HepG2 (cell line): ENCODE results near the gene SPHK1. TPM values are rescaled to one million over a fixed set of nuclear protein-coding genes. Genes with fewer than 3 reads are reported as not detected.

Source experiments
- AGO1 ChIP-seq: fragments of 200-400 bp; formaldehyde crosslinking; IDR thresholded peaks from 2 replicates; pipeline ENCODE4 v1.6.1; 2017; ENCODE audit warnings: mild to moderate bottlenecking, low read depth, low read length, moderate library complexity; ENCODE audit not compliant: poor library complexity, severe bottlenecking
- CAMTA2 ChIP-seq: sonication (generic); formaldehyde crosslinking; IDR thresholded peaks from 2 replicates; pipeline ENCODE4 v1.4.0; 2020; ENCODE audit warnings: mild to moderate bottlenecking, missing genetic modification reagents, borderline replicate concordance
- ELF3 ChIP-seq: IDR thresholded peaks from 2 replicates; pipeline ENCODE4 v1.6.1; 2016; ENCODE audit warnings: missing genetic modification reagents, missing compliant biosample characterization
- HNRNPH1 ChIP-seq: fragments of 200-400 bp; formaldehyde crosslinking; optimal IDR thresholded peaks from 2 replicates; pipeline ENCODE3; 2017; ENCODE audit warnings: mild to moderate bottlenecking, low read depth, low read length
- HNRNPK ChIP-seq: fragments of 200-400 bp; formaldehyde crosslinking; IDR thresholded peaks from 2 replicates; pipeline ENCODE4 v1.6.1; 2018; ENCODE audit warnings: low read length, low read depth, moderate library complexity, mild to moderate bottlenecking; ENCODE audit not compliant: poor library complexity, severe bottlenecking
- ISX ChIP-seq: sonication (generic); formaldehyde crosslinking; conservative IDR thresholded peaks from 2 replicates; pipeline ENCODE4 v1.5.0; 2020; ENCODE audit warnings: missing genetic modification reagents
- KAT8 ChIP-seq: IDR thresholded peaks from 2 replicates; pipeline ENCODE4 v1.6.1; 2016; ENCODE audit warnings: missing genetic modification reagents, missing compliant biosample characterization
- KLF12 ChIP-seq: sonication (generic); formaldehyde crosslinking; IDR thresholded peaks from 2 replicates; pipeline ENCODE4 v1.4.0; 2020; ENCODE audit warnings: missing genetic modification reagents, borderline replicate concordance
- KMT2B ChIP-seq: IDR thresholded peaks from 2 replicates; pipeline ENCODE4 v1.6.1; 2016; ENCODE audit warnings: missing genetic modification reagents, missing compliant biosample characterization
- NFE2L1 ChIP-seq: sonication (generic); formaldehyde crosslinking; IDR thresholded peaks from 2 replicates; pipeline ENCODE4 v1.4.0; 2020; ENCODE audit warnings: missing genetic modification reagents, mild to moderate bottlenecking, borderline replicate concordance
- SRY ChIP-seq: sonication (generic); formaldehyde crosslinking; IDR thresholded peaks from 2 replicates; pipeline ENCODE4 v1.8.0; 2022; ENCODE audit warnings: mild to moderate bottlenecking, missing genetic modification reagents
- ZNF33B ChIP-seq: sonication (generic); formaldehyde crosslinking; IDR thresholded peaks from 2 replicates; pipeline ENCODE4 v1.5.1; 2020; ENCODE audit warnings: mild to moderate bottlenecking, missing genetic modification reagents
- ZNF547 ChIP-seq: sonication (generic); formaldehyde crosslinking; IDR thresholded peaks from 2 replicates; pipeline ENCODE4 v1.5.1; 2020; ENCODE audit warnings: mild to moderate bottlenecking, missing genetic modification reagents
- ZNF552 ChIP-seq: sonication (generic); formaldehyde crosslinking; IDR thresholded peaks from 2 replicates; pipeline ENCODE4 v1.9.0; 2022; ENCODE audit warnings: missing genetic modification reagents, mild to moderate bottlenecking, borderline replicate concordance
- ZNF672 ChIP-seq: sonication (generic); formaldehyde crosslinking; IDR thresholded peaks from 2 replicates; pipeline ENCODE4 v1.8.1; 2022; ENCODE audit warnings: missing genetic modification reagents
- ZNF747 ChIP-seq: sonication (generic); formaldehyde crosslinking; IDR thresholded peaks from 2 replicates; pipeline ENCODE4 v1.8.1; 2023; ENCODE audit warnings: missing genetic modification reagents, mild to moderate bottlenecking, borderline replicate concordance
- polyA plus RNA-seq, 8 experiments: library from polyadenylated mRNA; depleted of rRNA in 3 of 8; stranded (reverse) in 7 of 8; unstranded in 1 of 8; fragments of >200 nt; fragmentation: Illumina TruSeq in 4 of 8; extraction: Trizol in 4 of 8; gene quantifications; 2 replicates each; pipeline versions ENCODE4 v1.2.1 to v1.2.3, GENCODE V29; 2011 to 2016; ENCODE audit warnings: low read depth in 4 of 8, missing spikeins in 1 of 8, mixed read lengths in 1 of 8; ENCODE audit not compliant: insufficient read depth in 1 of 8
- total RNA-seq, 5 experiments: library from RNA; depleted of rRNA; stranded (reverse); fragments of >200 nt; fragmentation: Illumina TruSeq; extraction: Trizol; gene quantifications; 2 replicates each; pipeline ENCODE4 v1.2.3, GENCODE V29; 2016; ENCODE audit warnings: low read depth in 1 of 5
- TF ChIP-seq, protein P1 (sequence below): sonication (generic); formaldehyde crosslinking; conservative IDR thresholded peaks from 2 replicates; pipeline ENCODE4 v1.8.1; 2023; ENCODE audit warnings: missing genetic modification reagents
- TF ChIP-seq, protein P2 (sequence below): sonication (generic); formaldehyde crosslinking; IDR thresholded peaks from 2 replicates; pipeline ENCODE4 v1.5.0; 2020; ENCODE audit warnings: missing genetic modification reagents
- TF ChIP-seq, protein P3 (sequence below): IDR thresholded peaks from 2 replicates; pipeline ENCODE4 v1.6.1; 2012; ENCODE audit warnings: low read depth, low read length, improper control_type of control experiment
- TF ChIP-seq, protein P4 (sequence below): sonication (generic); formaldehyde crosslinking; IDR thresholded peaks from 2 replicates; pipeline ENCODE4; 2020; ENCODE audit warnings: missing genetic modification reagents, mild to moderate bottlenecking, borderline replicate concordance

Gene SPHK1
- total and polyA plus RNA-seq, 2 of the 13 experiments (the other 11 are each of a cell fraction or from before 2014, with no cell fraction given) = 129 to 160 TPM

DNA sequence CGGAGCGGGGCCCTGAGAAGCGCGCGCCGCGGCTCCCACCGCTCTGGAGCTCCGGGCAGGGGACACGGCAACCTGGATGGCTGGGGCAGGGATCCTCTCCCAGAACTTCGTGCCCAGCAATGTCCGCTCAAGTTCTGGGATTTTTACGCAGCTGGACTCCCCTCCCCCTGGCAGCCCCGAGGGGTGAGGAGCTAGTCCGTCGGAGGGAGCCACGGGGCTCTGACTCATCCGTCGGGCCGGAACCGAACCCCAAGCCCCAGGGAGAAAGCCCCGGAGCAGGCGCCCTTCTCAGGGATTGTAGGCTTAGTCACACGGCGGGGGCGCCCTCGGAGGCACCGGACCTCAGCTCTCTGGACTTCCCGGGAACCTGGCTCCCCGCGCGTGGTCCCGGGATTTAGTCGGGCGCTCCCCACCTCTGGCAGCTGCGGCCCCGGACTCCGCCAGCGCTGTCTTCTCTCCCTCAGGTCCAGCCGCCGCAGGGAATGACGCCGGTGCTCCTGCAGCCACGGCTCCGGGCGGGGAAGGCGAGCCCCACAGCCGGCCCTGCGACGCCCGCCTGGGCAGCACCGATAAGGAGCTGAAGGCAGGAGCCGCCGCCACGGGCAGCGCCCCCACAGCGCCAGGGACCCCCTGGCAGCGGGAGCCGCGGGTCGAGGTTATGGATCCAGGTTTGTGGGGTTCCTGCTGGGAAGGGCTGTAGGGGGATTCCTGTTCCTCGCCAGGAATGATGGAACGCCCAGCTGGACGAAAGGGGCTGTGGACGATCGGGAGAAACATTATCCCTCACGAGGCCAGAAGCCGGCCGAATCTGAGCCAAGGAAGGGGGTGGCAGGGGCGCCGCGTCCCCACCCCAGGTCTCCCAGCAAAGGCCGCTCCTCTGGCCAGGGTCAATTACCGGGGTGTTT is 830 bp downstream of the SPHK1 start (continued):
- TF ChIP-seq, protein P1, sequence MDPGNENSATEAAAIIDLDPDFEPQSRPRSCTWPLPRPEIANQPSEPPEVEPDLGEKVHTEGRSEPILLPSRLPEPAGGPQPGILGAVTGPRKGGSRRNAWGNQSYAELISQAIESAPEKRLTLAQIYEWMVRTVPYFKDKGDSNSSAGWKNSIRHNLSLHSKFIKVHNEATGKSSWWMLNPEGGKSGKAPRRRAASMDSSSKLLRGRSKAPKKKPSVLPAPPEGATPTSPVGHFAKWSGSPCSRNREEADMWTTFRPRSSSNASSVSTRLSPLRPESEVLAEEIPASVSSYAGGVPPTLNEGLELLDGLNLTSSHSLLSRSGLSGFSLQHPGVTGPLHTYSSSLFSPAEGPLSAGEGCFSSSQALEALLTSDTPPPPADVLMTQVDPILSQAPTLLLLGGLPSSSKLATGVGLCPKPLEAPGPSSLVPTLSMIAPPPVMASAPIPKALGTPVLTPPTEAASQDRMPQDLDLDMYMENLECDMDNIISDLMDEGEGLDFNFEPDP (CRISPR knock-in tag) = no peak
- TF ChIP-seq NFE2L1 (CRISPR knock-in tag) (0 out of 2 replicates have a peak, but pooled peaks have one; percentile 6), KAT8 (no peak), KLF12 (CRISPR knock-in tag) (no peak), HNRNPK (peak; percentile 72), HNRNPH1 (no peak), ZNF33B (CRISPR knock-in tag) (no peak), KMT2B (CRISPR knock-in tag) (no peak; the same call in 1 of the 2 replicates), ZNF747 (CRISPR knock-in tag) (peak; percentile 19; the same call in 1 of the 2 replicates), ZNF672 (CRISPR knock-in tag) (0 out of 2 replicates have a peak, but pooled peaks have one; percentile 20), ELF3 (CRISPR knock-in tag) (no peak), ZNF547 (CRISPR knock-in tag) (no peak), ZNF552 (CRISPR knock-in tag) (peak; percentile 4; the same call in 1 of the 2 replicates), ISX (CRISPR knock-in tag) (0 out of 2 replicates have a peak, but pooled peaks have one; percentile 14), AGO1 (peak; percentile 97), SRY (CRISPR knock-in tag) (peak; percentile 5; the same call in 1 of the 2 replicates), CAMTA2 (no peak)
- TF ChIP-seq, protein P2, sequence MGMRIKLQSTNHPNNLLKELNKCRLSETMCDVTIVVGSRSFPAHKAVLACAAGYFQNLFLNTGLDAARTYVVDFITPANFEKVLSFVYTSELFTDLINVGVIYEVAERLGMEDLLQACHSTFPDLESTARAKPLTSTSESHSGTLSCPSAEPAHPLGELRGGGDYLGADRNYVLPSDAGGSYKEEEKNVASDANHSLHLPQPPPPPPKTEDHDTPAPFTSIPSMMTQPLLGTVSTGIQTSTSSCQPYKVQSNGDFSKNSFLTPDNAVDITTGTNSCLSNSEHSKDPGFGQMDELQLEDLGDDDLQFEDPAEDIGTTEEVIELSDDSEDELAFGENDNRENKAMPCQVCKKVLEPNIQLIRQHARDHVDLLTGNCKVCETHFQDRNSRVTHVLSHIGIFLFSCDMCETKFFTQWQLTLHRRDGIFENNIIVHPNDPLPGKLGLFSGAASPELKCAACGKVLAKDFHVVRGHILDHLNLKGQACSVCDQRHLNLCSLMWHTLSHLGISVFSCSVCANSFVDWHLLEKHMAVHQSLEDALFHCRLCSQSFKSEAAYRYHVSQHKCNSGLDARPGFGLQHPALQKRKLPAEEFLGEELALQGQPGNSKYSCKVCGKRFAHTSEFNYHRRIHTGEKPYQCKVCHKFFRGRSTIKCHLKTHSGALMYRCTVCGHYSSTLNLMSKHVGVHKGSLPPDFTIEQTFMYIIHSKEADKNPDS (CRISPR knock-in tag) = no peak
- TF ChIP-seq, protein P3, sequence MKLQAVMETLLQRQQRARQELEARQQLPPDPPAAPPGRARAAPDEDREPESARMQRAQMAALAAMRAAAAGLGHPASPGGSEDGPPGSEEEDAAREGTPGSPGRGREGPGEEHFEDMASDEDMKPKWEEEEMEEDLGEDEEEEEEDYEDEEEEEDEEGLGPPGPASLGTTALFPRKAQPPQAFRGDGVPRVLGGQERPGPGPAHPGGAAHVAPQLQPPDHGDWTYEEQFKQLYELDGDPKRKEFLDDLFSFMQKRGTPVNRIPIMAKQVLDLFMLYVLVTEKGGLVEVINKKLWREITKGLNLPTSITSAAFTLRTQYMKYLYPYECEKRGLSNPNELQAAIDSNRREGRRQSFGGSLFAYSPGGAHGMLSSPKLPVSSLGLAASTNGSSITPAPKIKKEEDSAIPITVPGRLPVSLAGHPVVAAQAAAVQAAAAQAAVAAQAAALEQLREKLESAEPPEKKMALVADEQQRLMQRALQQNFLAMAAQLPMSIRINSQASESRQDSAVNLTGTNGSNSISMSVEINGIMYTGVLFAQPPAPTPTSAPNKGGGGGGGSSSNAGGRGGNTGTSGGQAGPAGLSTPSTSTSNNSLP = no peak
- TF ChIP-seq, protein P4, sequence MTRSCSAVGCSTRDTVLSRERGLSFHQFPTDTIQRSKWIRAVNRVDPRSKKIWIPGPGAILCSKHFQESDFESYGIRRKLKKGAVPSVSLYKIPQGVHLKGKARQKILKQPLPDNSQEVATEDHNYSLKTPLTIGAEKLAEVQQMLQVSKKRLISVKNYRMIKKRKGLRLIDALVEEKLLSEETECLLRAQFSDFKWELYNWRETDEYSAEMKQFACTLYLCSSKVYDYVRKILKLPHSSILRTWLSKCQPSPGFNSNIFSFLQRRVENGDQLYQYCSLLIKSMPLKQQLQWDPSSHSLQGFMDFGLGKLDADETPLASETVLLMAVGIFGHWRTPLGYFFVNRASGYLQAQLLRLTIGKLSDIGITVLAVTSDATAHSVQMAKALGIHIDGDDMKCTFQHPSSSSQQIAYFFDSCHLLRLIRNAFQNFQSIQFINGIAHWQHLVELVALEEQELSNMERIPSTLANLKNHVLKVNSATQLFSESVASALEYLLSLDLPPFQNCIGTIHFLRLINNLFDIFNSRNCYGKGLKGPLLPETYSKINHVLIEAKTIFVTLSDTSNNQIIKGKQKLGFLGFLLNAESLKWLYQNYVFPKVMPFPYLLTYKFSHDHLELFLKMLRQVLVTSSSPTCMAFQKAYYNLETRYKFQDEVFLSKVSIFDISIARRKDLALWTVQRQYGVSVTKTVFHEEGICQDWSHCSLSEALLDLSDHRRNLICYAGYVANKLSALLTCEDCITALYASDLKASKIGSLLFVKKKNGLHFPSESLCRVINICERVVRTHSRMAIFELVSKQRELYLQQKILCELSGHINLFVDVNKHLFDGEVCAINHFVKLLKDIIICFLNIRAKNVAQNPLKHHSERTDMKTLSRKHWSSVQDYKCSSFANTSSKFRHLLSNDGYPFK (CRISPR knock-in tag) = peak; percentile 0; the same call in 1 of the 2 replicates
